Lung (tissue), 12 donors: ENCODE data around the gene TMPRSS5. TPM values are rescaled to one million over a fixed set of nuclear protein-coding genes. Genes with fewer than 3 reads are reported as not detected.
"Not testable (repeated sequence)": the region's sequence is repeated elsewhere in the genome, so short reads cannot be mapped to it uniquely, and the experiment has no call there.

ENCODE experiments used
- ATAC-seq: fragments of 200-7000 bp; cut with Tn5 transposase; one replicate; pipeline ENCODE4 v1.9.1; 2020; ENCODE audit warnings: moderate number of reproducible peaks; ENCODE audit not compliant: insufficient read depth, low FRiP score
- DNase-seq, 3 donors: peaks; one replicate each; pipeline ENCODE4 v3.0.0-alpha.2; 2013 to 2017
- H3K27ac ChIP-seq, 2 donors: one replicate each; pipeline ENCODE4 v1.5.1; 2013; ENCODE audit warnings: mild to moderate bottlenecking in 2 of 2, moderate library complexity in 2 of 2, control low read depth in 1 of 2, inconsistent platforms in 1 of 2, low read depth in 1 of 2, low read length in 1 of 2
- H3K27me3 ChIP-seq, 3 donors: one replicate each; pipeline ENCODE4 v1.5.1; 2013; ENCODE audit warnings: low read length in 2 of 3; ENCODE audit not compliant: control insufficient read depth in 3 of 3, insufficient read depth in 3 of 3
- H3K36me3 ChIP-seq, 4 donors: one replicate each; pipeline ENCODE4 v1.5.1; 2013; ENCODE audit warnings: low read length in 4 of 4, mild to moderate bottlenecking in 1 of 4, moderate library complexity in 1 of 4; ENCODE audit not compliant: control insufficient read depth in 4 of 4, insufficient read depth in 4 of 4
- H3K4me1 ChIP-seq, 5 donors: one replicate each; pipeline ENCODE4 v1.5.1; 2013; ENCODE audit warnings: low read length in 5 of 5, mild to moderate bottlenecking in 2 of 5, moderate library complexity in 1 of 5; ENCODE audit not compliant: control insufficient read depth in 5 of 5, insufficient read depth in 5 of 5
- H3K4me3 ChIP-seq: one replicate; pipeline ENCODE4 v1.5.1; 2013; ENCODE audit warnings: mild to moderate bottlenecking, control low read depth, moderate library complexity
- H3K9ac ChIP-seq, 2 donors: one replicate each; pipeline ENCODE4 v1.5.1; 2013; ENCODE audit warnings: low read length in 2 of 2, control low read depth in 1 of 2; ENCODE audit not compliant: insufficient read depth in 1 of 2
- H3K9me3 ChIP-seq, 4 donors: one replicate each; pipeline ENCODE4 v1.5.1; 2013; ENCODE audit warnings: low read length in 3 of 4, mild to moderate bottlenecking in 1 of 4, moderate library complexity in 1 of 4; ENCODE audit not compliant: control insufficient read depth in 4 of 4, insufficient read depth in 3 of 4
- whole genome bisulfite sequencing, 2 donors: extraction: QIAGEN DNeasy Blood & Tissue Kit; methylation state at CpG; one replicate each; pipeline ENCODE4 v1.1.7; 2013; 5-methylcytosine and 5-hydroxymethylcytosine counted together
- polyA plus RNA-seq, 2 donors: library from polyadenylated mRNA; stranded (reverse); fragments of 200-250 nt; gene quantifications; one replicate each; pipeline ENCODE4 v1.2.1, GENCODE V29; 2013
- total RNA-seq, 2 donors: library from RNA; depleted of rRNA in 1 of 2; stranded (reverse); fragments of >200 nt in 1 of 2; gene quantifications; one replicate each; pipeline ENCODE4 v1.2.1, GENCODE V29; 2014 to 2021
- TF ChIP-seq, protein P1 (sequence below): IDR thresholded peaks from 2 replicates; pipeline ENCODE4 v1.5.1; 2012; ENCODE audit warnings: mild to moderate bottlenecking; ENCODE audit errors: control extremely low read depth, extremely low read depth
- donor health status: control.
- donor health status: control.
- donor health status: Bipolar disorder and iron deficiency.
- donor health status: healthy.
- donor health status: DM: yes; HTN: yes; CAD: no.

The TMPRSS5 gene
- total and polyA plus RNA-seq, 4 donors, result 0.32 to 1.8 (median 0.99) TPM

DNA sequence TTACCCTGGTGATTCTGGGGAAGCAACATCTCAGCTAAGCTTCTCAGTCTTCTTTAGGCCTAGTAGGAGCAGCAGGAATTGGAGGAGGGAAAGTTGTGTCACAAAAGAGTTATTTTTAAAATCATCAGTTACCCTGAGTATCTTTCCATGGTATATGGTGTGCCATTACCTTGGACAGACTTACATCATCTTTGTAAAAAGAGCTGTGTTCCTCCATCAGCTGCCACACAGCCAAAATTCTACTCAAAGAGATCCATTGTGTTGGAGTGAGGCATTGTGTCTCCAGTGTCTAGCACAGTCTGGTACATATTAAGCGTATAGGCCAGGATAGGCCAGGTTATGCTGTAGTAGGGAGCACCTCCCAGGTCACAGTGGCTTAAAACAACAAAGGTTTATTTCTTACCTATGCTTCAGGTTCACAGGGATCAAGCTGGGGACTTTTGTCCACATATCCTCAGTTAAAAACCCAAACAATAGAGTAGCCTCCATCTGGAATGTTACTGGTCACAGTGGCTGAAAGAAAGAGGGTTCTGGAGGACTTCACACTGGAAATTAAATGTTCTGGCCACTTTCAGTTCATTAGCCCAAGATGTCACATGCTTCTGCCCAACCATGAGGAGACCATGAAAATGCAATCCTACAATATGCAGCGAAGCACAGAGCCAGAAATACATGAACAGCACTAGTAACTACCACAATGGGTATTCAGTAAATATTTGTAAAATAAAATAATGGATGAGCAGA is 9.9 kb upstream of the TMPRSS5 start:
- H3K27me3 ChIP-seq, result no peaks in the 10 kb centered on the region
- no peak for DNase-seq
- 96 to 98% methylated on average over 2 of the region's 2 CpGs for WGBS, 2 donors
- TF ChIP-seq, protein P1, sequence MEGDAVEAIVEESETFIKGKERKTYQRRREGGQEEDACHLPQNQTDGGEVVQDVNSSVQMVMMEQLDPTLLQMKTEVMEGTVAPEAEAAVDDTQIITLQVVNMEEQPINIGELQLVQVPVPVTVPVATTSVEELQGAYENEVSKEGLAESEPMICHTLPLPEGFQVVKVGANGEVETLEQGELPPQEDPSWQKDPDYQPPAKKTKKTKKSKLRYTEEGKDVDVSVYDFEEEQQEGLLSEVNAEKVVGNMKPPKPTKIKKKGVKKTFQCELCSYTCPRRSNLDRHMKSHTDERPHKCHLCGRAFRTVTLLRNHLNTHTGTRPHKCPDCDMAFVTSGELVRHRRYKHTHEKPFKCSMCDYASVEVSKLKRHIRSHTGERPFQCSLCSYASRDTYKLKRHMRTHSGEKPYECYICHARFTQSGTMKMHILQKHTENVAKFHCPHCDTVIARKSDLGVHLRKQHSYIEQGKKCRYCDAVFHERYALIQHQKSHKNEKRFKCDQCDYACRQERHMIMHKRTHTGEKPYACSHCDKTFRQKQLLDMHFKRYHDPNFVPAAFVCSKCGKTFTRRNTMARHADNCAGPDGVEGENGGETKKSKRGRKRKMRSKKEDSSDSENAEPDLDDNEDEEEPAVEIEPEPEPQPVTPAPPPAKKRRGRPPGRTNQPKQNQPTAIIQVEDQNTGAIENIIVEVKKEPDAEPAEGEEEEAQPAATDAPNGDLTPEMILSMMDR, result no peak
- H3K4me3 ChIP-seq, result no peak overlapping the region
- H3K27ac ChIP-seq, result no peak overlapping the region
- peaks cover 0 to 8% (median 2%) of the 10 kb centered on the region in 4 donors for H3K9me3 ChIP-seq
- H3K36me3 ChIP-seq, result peaks cover 0 to 5% (median 2%) of the 10 kb centered on the region in 4 donors
- H3K4me1 ChIP-seq, result no peaks in the 10 kb centered on the region
- ATAC-seq, result no peak
- no peak overlapping the region for H3K9ac ChIP-seq

DNA sequence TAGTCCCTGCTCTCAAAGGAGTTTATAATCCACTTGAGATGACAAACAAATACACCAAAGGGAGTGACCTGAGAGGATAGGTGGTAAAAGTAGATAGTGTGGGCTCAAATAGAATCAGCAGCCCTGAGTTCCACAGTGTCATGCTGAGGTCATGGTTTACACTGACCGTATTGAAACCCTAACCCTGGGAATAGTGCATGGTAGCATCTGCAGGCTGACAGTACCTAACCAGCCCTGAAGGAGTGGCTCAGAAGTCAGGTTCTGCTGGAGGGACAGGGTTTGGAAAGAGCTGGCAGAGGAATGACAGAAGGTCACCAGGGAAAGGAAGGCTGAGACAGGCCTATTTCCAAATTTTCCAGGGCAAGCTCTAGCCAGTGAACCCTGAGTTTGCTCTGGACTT is 9.2 kb upstream of the TMPRSS5 start:
- H3K27me3 ChIP-seq, result no peaks in the 10 kb centered on the region
- 94 to 96% methylated on average over 1 of the region's 1 CpG for WGBS, 2 donors
- H3K9ac ChIP-seq, result no peak overlapping the region
- TF ChIP-seq, protein P1, result no peak
- H3K27ac ChIP-seq, result no peak overlapping the region
- DNase-seq, result no peak
- ATAC-seq, result no peak
- H3K36me3 ChIP-seq, result peaks cover 0 to 5% (median 2%) of the 10 kb centered on the region in 4 donors
- H3K9me3 ChIP-seq, result peaks cover 0 to 7% (median 2%) of the 10 kb centered on the region in 4 donors
- H3K4me1 ChIP-seq, result no peaks in the 10 kb centered on the region
- H3K4me3 ChIP-seq, result no peak overlapping the region

DNA sequence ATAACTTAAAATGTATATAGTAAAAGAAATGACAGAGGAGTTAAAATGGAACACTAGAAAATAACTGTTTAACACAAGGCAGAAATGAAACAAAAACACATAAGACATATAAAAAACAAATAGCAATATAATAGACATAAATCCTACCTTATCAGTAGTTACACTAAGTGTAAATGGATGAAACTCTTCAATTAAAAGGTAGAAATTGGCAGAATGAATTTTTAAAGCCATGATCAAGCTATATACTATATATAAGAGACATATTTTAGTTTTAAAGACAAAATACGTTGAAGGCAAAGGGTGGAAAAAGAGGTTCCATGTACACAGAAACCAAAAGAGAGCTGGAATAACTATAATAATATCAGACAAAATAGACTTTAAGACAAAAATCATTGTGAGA is 4.9 kb upstream of the TMPRSS5 start:
- Histone ChIP-seq H3K4me3 (no peak overlapping the region), H3K9ac (no peak overlapping the region), H3K27ac (no peak overlapping the region), H3K27me3 (no peaks in the 10 kb centered on the region), H3K36me3 (peaks cover 0 to 4% (median under 1%) of the 10 kb centered on the region in 4 donors), H3K4me1 (no peaks in the 10 kb centered on the region), H3K9me3 (peaks cover 0 to 7% (median 5%) of the 10 kb centered on the region in 4 donors)
- DNase-seq (no peak), ATAC-seq (no peak)
- 94 to 97% methylated on average over 1 of the region's 1 CpG for WGBS, 2 donors
- TF ChIP-seq, protein P1, result no peak

DNA sequence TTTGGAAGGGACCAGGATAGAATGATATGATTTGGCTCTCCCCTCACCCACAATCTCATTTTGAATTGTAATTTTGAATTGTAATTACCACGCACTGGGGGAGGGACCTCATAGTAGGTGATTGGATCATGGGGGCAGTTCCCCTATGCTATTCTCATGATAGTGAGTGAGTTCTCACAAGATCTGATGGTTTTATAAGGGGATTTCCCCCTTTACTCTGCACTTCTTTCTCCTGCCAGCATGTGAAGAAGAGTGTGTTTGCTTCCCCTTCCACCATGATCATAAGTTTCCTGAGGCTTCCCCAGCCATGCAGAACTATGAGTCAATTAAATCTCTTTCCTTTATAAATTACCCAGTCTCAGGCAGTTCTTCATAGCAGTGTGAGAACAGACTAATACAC is 2.6 kb downstream of the TMPRSS5 start:
- 100% methylated on average over 1 of the region's 1 CpG for WGBS, 2 donors
- not testable (repeated sequence) for H3K27me3 ChIP-seq, H3K4me3 ChIP-seq, H3K9ac ChIP-seq, DNase-seq, H3K27ac ChIP-seq, ATAC-seq, H3K36me3 ChIP-seq, H3K4me1 ChIP-seq, H3K9me3 ChIP-seq
